ENCODE results near the gene RELA.

The RELA gene

DNA sequence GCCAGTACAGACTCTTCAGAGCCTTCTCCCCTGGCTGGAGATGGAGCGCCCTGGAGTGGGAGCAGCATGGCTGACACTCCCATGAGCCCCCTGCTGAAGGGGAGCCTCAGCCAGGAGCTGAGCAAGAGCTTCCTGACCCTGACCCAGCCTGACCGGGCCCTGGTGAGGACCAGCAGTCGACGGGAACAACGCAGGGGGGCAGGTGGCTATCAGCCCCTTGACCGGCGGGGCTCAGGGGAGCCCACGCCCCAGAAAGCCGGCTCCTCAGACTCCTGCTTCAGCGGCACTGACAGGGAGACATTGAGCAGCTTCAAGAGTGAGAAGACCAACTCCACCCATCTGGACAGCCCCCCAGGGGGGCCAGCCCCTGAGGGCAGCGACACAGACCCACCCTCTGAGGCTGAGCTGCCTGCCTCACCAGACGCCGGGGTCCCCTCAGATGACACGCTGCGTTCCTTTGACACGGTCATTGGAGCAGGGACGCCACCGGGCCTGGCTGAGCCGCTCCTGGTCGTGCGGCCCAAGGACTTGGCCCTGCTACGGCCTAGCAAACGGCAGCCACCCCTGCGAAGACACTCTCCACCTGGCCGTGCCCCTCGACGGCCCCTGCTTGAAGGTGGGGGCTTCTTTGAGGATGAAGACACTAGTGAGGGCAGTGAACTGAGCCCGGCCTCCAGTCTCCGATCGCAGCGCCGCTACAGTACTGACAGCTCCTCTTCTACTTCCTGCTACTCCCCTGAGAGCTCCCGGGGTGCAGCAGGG is 44.5 kb downstream of the RELA start:
- no peak overlapping the region for H3K27ac ChIP-seq (ENCODE audit: low read depth, low read length)
- H3K27me3 ChIP-seq (ENCODE audit: control insufficient read depth, insufficient read depth, low read length), result no peaks in the 10 kb centered on the region
- no peak overlapping the region for H3K4me3 ChIP-seq (ENCODE audit: low read length)
- H3K36me3 ChIP-seq (ENCODE audit: control insufficient read depth, insufficient read depth, low read length), result peaks cover 40% of the 10 kb centered on the region
- peaks cover 9% of the 10 kb centered on the region for H3K4me1 ChIP-seq (ENCODE audit: control insufficient read depth, insufficient read depth, low read length)
- no peak overlapping the region for H3K9ac ChIP-seq (ENCODE audit: low read length)

DNA sequence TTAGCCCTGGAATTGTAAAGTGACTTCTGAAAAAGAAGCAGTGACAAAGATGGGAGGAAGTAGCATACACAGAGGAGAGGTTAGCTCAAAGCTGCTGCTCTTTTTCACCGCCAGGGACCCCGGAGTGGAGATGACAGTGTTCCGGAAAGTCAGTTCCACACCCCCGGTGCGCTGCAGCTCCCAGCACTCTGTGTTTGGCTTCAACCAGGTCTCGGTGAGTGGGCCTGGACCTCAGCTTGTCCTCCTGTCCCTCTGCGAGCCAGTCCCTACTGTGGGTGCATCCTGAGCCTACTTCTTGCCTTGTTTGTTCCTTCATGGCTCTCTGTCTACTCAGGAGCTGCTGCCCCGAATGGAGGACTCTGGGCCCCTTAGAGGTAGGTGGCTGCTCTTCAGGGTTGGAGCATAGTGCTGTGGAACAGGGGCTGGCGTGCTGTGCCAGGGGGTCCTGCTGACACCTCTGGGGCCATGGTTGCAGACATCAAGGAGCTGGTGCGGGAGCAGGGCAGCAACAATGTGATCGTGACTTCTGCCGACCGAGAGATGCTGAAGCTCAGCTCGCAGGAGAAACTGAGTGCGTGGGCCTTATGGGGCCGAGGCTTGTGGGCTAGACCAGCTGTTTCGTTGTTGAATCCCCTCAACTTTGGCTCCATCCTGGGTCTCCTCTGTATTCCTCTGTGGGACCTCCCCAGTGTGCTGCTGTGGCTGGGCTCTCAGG is 45.4 kb downstream of the RELA start:
- Histone ChIP-seq H3K27ac (ENCODE audit: low read depth, low read length) (no peak overlapping the region), H3K4me1 (ENCODE audit: control insufficient read depth, insufficient read depth, low read length) (peaks cover 15% of the 10 kb centered on the region), H3K36me3 (ENCODE audit: control insufficient read depth, insufficient read depth, low read length) (peaks cover 42% of the 10 kb centered on the region), H3K27me3 (ENCODE audit: control insufficient read depth, insufficient read depth, low read length) (no peaks in the 10 kb centered on the region), H3K9ac (ENCODE audit: low read length) (no peak overlapping the region), H3K4me3 (ENCODE audit: low read length) (peak overlapping the region; percentile 71)

DNA sequence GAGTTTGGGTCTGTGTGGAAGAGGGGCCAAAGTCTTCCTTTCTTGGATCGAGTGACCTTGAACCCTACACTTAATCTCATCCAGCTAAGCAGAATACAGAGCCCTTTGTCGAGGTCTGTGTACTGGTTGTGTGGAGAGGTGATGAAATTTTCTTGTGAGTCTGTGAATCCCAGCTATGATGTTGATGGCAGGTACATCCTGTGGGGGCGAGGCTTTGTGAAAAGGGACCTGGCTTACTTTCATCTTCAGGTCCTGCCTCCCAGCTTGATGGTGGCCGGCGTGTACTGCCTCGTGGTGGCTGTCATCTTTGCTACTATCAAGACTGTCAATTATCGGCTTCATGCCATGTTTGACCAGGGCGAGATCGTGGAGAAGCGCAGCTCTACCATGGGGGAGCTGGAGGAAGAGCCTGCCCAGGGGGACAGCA is 46.1 kb downstream of the RELA start:
- no peaks in the 10 kb centered on the region for H3K27me3 ChIP-seq (ENCODE audit: control insufficient read depth, insufficient read depth, low read length)
- H3K36me3 ChIP-seq (ENCODE audit: control insufficient read depth, insufficient read depth, low read length), result peaks cover 39% of the 10 kb centered on the region
- H3K9ac ChIP-seq (ENCODE audit: low read length), result peak overlapping the region; percentile 40
- H3K4me3 ChIP-seq (ENCODE audit: low read length), result peak overlapping the region; percentile 71
- peaks cover 15% of the 10 kb centered on the region for H3K4me1 ChIP-seq (ENCODE audit: control insufficient read depth, insufficient read depth, low read length)
- H3K27ac ChIP-seq (ENCODE audit: low read depth, low read length), result peak overlapping the region; percentile 92

DNA sequence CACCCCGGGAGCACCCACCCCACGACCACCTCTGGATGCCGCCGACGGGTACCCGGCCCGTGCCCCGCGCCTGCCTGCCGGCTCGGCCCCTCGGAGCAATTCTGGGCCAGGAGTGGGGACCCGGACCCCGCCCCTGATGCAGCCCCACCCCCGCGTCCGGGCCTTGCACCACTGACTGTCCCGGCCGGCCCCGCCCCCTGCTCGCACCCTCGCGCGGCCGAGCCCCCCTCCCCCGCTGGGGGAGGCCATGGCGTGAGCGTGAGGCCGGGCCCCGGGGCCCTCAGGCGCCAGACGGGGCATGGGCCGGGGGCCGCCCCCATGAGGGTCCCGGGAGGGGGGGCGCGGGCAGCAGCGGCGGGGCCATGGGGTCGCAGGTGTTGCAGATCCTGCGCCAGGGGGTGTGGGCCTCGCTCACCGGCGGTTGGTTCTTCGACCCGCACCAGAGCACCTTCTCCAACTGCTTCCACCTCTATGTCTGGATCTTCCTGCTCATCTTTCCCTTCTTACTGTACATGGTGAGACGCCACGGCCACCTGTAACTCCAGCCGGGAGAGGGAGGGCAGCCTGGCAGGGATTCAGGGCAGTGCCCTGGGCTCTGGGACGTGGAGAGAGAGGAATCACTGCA is 46.7 kb downstream of the RELA start:
- Histone ChIP-seq H3K36me3 (ENCODE audit: control insufficient read depth, insufficient read depth, low read length) (peaks cover 39% of the 10 kb centered on the region), H3K4me1 (ENCODE audit: control insufficient read depth, insufficient read depth, low read length) (peaks cover 15% of the 10 kb centered on the region), H3K4me3 (ENCODE audit: low read length) (peak overlapping the region; percentile 71), H3K27ac (ENCODE audit: low read depth, low read length) (peak overlapping the region; percentile 92), H3K27me3 (ENCODE audit: control insufficient read depth, insufficient read depth, low read length) (no peaks in the 10 kb centered on the region), H3K9ac (ENCODE audit: low read length) (peak overlapping the region; percentile 60)

DNA sequence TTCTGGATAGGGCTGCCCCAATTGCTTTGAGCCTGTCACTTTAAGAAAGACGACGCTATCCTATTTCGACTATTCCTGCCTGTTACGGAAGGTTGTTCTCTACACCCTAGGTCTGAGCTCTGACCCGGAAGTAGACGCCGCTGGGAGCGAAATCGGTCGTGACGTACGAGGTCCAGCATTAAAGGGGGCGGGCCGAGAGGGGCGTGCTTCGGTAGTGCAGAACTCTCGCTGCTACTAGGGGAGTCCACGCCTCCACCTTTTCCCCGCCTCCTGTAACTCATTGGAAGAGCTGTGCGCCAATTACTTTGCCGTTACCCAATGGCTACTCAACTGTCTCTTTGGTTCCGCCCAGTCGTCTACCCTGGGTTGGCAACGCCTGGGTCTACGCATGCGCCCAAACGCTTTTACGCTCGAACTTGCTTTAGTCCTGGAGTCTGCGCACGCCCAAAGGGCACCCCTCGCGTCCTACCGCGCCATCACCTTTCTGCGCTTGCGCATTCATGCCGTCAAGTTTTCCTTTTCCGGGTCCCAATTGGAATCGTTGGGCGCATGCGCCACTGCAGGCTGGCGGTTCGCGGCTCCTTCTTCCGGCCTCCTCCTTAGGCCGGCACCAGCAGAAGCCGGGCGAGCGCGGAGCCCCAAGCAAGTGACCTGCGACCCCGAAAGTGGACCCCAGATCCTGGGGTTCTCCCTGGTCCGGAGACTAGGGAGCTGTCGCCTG is 47.3 kb downstream of the RELA start, which contains the start of gene PCNX3:
Gene PCNX3, plus strand, starts transcription at position 548 of the 721 bp plus-strand sequence. CDS start 536 bp downstream, outside the sequence.
- H3K36me3 ChIP-seq (ENCODE audit: control insufficient read depth, insufficient read depth, low read length), result peaks cover 33% of the 10 kb centered on the region
- peaks cover 15% of the 10 kb centered on the region for H3K4me1 ChIP-seq (ENCODE audit: control insufficient read depth, insufficient read depth, low read length)
- H3K27me3 ChIP-seq (ENCODE audit: control insufficient read depth, insufficient read depth, low read length), result no peaks in the 10 kb centered on the region
- peak within 1 kb of the TSS; percentile 92 for H3K27ac ChIP-seq (ENCODE audit: low read depth, low read length)
- H3K4me3 ChIP-seq (ENCODE audit: low read length), result peak within 1 kb of the TSS; percentile 96
- H3K9ac ChIP-seq (ENCODE audit: low read length), result peak within 1 kb of the TSS; percentile 89

DNA sequence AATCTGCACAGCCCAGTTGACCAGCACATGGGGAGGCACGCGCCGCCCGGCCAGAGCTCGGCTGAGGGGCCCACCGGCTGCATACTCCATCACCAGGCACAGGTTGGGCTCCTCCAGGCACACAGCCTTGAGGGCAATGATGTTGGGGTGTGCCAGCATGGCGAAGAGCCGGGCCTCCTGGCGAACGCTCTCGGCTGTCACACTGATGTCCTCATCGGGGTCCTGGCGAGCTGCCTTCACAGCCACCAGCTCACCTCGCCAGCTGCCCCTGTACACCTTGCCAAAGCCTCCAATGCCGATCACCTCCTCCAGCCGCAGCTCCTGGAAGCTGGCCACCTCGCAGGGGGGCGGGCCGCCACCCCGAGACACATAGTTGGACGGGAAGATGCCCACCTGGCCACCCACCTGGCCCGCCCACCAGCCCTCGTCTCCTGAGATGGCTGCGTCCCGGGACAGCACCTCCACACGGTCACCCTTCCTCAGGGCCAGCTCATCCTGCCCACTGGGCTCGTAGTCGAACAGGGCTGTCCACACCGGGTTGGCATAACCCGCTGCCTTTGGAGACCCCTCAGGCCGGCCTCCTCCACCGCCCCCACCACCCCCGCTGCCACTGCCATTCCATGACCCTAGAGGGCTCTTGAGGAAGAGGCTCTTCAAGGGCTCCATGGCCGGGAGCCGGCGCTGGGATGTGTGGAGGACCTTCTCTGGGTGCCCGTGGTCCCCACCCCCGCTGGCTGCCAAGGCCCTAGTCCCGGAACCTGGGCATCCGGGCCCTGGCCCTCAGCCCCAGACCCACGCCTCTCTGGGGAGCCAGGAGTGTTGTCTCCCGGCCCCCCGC is 49.4 kb downstream of the RELA start:
- Histone ChIP-seq H3K9ac (ENCODE audit: low read length) (peak overlapping the region; percentile 64), H3K4me3 (ENCODE audit: low read length) (peak overlapping the region; percentile 96), H3K36me3 (ENCODE audit: control insufficient read depth, insufficient read depth, low read length) (peaks cover 16% of the 10 kb centered on the region), H3K4me1 (ENCODE audit: control insufficient read depth, insufficient read depth, low read length) (peaks cover 15% of the 10 kb centered on the region), H3K27ac (ENCODE audit: low read depth, low read length) (peak overlapping the region; percentile 92), H3K27me3 (ENCODE audit: control insufficient read depth, insufficient read depth, low read length) (no peaks in the 10 kb centered on the region)

DNA sequence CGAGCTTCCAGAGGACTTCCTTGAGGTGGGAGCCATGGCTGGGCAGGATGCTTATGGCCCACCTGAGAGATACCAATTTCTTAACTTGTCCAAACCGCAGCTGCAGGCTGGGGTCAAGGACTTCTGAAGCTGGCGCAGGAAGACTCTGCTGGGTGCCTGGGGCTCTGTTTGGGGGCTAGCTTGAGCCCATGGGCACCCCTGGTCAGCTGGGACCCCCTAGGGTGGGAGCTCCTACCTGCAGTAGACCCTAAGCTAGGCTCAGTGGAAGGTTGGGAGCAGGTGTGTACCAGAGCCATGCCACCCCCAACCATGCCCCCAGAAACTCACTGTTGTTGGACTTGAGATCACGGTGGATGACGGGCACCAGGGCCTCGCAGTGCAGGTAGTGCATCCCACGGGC is 50.0 kb downstream of the RELA start:
- Histone ChIP-seq H3K36me3 (ENCODE audit: control insufficient read depth, insufficient read depth, low read length) (peaks cover 18% of the 10 kb centered on the region), H3K9ac (ENCODE audit: low read length) (no peak overlapping the region), H3K4me3 (ENCODE audit: low read length) (peak overlapping the region; percentile 96), H3K27me3 (ENCODE audit: control insufficient read depth, insufficient read depth, low read length) (no peaks in the 10 kb centered on the region), H3K4me1 (ENCODE audit: control insufficient read depth, insufficient read depth, low read length) (peaks cover 18% of the 10 kb centered on the region), H3K27ac (ENCODE audit: low read depth, low read length) (peak overlapping the region; percentile 92)

DNA sequence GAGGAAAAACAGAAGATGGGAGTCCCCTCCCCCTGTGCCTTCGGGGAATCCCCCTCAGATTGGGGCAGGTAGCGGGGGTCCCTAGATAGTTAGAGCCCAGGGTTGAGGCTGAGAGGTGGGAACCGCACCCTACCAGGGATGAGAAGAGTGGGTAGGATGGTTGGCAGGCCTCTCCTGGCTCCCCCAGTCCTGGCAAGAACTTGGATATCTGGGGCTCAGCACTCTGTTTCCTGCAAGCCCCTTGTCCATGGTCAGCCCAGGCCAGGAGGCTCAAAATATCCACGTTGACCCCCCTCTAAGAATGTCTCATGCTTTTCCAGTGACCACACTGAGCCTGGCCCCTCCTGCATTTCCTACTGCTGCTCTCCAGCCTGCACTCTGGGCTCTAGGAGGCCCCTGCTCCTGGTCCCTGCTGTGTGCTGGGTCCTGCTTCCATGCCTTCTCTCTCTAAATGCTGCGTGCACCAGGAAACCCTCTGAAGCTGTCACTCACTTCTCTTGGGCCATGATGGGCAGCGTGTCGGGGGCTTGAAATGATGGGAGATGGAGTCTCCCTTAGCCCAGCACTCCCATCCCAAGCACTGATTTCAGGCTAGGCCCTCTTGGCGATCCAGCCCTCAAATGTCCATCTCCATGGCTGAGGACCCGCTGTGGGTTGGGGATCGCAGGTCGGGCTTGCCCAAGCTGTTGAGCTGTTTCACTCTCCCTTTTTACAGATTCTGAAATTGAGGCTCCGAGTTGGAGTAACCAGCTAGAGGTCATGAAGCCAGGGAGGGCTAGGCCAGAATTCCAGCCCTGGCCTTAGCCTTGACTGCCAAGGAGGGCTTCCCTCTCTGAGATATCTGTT is 50.7 kb downstream of the RELA start:
- Histone ChIP-seq H3K27ac (ENCODE audit: low read depth, low read length) (peak overlapping the region; percentile 21), H3K4me3 (ENCODE audit: low read length) (peak overlapping the region; percentile 96), H3K36me3 (ENCODE audit: control insufficient read depth, insufficient read depth, low read length) (peaks cover 13% of the 10 kb centered on the region), H3K27me3 (ENCODE audit: control insufficient read depth, insufficient read depth, low read length) (no peaks in the 10 kb centered on the region), H3K4me1 (ENCODE audit: control insufficient read depth, insufficient read depth, low read length) (peaks cover 20% of the 10 kb centered on the region), H3K9ac (ENCODE audit: low read length) (no peak overlapping the region)

DNA sequence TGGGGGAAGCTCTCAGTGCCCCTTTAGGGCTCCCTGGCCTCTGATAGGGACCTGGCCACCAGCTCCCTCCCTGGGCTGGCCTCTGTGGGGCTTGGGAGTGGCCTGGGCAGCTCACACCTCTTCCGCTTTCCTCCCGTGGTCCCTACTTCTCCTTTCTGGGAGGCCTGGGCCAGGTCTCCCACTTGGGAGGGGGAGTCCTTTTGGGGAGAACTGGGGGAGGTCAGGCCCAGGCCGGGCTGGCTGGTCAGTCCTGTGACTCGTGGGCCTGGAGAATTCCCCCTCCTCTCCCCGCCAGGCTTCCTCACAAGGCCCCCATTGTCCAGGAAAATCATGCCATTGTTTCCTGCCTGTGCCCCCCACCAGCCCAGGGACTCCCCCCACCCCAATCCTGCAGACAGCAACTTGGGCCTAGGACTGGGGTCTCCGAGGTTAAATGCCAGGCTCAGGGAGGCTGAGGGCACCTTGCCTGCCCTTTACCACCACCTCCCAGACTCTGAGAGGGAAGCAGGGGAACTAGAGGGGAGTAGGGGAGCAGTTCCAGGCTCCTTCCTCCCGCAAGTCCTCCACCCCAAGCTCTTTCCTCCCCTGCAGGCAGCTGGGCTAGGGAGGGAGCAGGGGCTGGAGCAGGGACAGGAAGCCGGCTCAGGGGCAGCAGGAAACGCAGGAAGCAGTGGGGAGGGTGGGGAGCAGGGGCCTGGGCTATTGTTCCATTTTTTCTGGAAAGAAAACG is 51.5 kb downstream of the RELA start:
- Histone ChIP-seq H3K4me3 (ENCODE audit: low read length) (peak overlapping the region; percentile 5), H3K27ac (ENCODE audit: low read depth, low read length) (peak overlapping the region; percentile 55), H3K4me1 (ENCODE audit: control insufficient read depth, insufficient read depth, low read length) (peaks cover 12% of the 10 kb centered on the region), H3K36me3 (ENCODE audit: control insufficient read depth, insufficient read depth, low read length) (peaks cover 13% of the 10 kb centered on the region), H3K27me3 (ENCODE audit: control insufficient read depth, insufficient read depth, low read length) (no peaks in the 10 kb centered on the region), H3K9ac (ENCODE audit: low read length) (no peak overlapping the region)

DNA sequence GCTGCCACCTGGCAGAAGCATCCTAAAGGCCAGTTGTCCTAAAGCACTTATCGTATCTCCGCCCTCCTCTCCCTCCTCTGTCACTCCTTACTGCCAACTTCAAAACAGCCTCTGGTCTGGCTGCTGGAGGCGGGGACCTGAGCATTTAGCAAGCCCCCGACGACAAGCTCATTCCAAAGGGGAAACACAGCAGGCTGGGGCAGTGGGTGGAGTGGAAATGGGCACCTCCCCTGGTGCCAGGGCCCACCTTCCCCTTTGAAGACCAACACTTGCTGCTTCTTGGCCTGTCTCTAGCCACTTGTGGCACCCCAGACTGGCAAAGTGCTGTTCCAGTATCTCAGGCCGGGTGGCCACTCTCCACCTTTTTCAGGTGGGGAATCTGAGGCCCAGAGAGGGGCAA is 52.3 kb downstream of the RELA start:
- H3K27me3 ChIP-seq (ENCODE audit: control insufficient read depth, insufficient read depth, low read length), result no peaks in the 10 kb centered on the region
- H3K9ac ChIP-seq (ENCODE audit: low read length), result no peak overlapping the region
- H3K27ac ChIP-seq (ENCODE audit: low read depth, low read length), result no peak overlapping the region
- peak overlapping the region; percentile 5 for H3K4me3 ChIP-seq (ENCODE audit: low read length)
- peaks cover 17% of the 10 kb centered on the region for H3K36me3 ChIP-seq (ENCODE audit: control insufficient read depth, insufficient read depth, low read length)
- H3K4me1 ChIP-seq (ENCODE audit: control insufficient read depth, insufficient read depth, low read length), result peaks cover 12% of the 10 kb centered on the region
